ENCODE measurements around the gene CPNE7.

Gene CPNE7

DNA sequence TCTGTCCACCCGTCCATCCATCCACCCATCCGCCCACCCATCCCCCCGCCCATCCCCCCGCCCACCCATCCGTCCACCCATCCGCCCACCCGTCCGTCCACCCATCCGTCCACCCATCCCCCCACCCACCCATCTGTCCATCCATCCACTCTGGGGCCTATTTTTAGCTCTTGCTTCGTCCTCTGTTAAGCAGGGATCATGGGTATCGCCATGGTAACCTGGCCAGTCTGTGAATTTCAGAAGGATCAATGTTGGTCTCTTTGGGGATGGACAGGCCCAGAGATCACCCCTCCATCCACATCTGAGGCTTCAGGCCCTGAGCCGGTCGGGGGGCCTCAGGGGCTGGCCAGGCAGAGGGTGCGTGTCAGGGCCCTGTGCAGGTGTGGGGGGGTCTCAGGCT, 22.6 kb downstream of the CPNE7 start:
- no peak overlapping the region for H3K9ac ChIP-seq (ENCODE audit: low read depth, low read length)
- H3K27me3 ChIP-seq (ENCODE audit: insufficient read depth, low read length, poor library complexity): no peaks in the 10 kb centered on the region
- no peak overlapping the region for H2AFZ ChIP-seq (ENCODE audit: low read depth, low read length)
- DNase-seq (no peak), ATAC-seq (ENCODE audit: insufficient read depth, low read depth) (no peak)
- H3K4me2 ChIP-seq (ENCODE audit: insufficient read depth, low read length): no peak overlapping the region
- no peaks in the 10 kb centered on the region for H3K79me2 ChIP-seq (ENCODE audit: insufficient read depth, low read length)
- 0 out of 2 replicates have a peak, but pooled peaks cover 3% of the 10 kb centered on the region for H4K20me1 ChIP-seq (ENCODE audit: insufficient read depth, low read length)
- TF ChIP-seq CTCF (IDR thresholded peaks at IDR 0.05; ENCODE audit: borderline replicate concordance, extremely low read depth, low read length, poor library complexity, severe bottlenecking) (no peak), EZH2 (IDR thresholded peaks at IDR 0.05; ENCODE audit: borderline replicate concordance, low read depth, low read length, severe bottlenecking) (no peak)
- no peak overlapping the region for H3K4me3 ChIP-seq (ENCODE audit: low read depth in 1 of 2, low read length in 2 of 2)
- no peaks in the 10 kb centered on the region for H3K9me3 ChIP-seq (ENCODE audit: insufficient read depth, low read length, severe bottlenecking)
- peaks cover 9% of the 10 kb centered on the region for H3K36me3 ChIP-seq (ENCODE audit: insufficient read depth, low read length)
- H3K4me1 ChIP-seq (ENCODE audit: insufficient read depth, low read length): peaks cover 29% of the 10 kb centered on the region
- no peak overlapping the region for H3K27ac ChIP-seq (ENCODE audit: low read length)

DNA sequence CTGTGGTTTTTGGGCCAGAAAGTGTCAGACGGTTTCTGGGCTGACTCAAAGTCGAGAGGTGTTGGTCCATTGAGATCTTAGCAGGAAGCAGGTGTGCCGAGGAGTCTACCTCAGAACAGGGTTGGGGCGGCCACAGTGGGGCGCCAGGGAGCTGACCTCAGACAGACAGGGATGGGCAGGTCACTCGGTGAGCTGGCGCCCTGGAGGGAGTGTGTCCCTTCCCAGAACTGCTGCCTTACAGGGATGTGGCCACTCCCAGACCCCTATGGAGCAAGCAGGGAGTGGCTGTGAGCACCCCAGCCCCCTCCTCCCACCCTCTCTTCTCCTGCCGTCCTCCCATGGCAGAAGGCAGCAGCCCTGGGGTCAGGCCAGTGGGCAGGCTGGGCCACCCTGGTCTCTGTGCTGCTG, 23.9 kb downstream of the CPNE7 start:
- Histone ChIP-seq H3K9me3 (ENCODE audit: insufficient read depth, low read length, severe bottlenecking) (no peaks in the 10 kb centered on the region), H3K4me1 (ENCODE audit: insufficient read depth, low read length) (peaks cover 21% of the 10 kb centered on the region), H4K20me1 (ENCODE audit: insufficient read depth, low read length) (0 out of 2 replicates have a peak, but pooled peaks cover 3% of the 10 kb centered on the region), H3K36me3 (ENCODE audit: insufficient read depth, low read length) (peaks cover 9% of the 10 kb centered on the region), H3K4me2 (ENCODE audit: insufficient read depth, low read length) (no peak overlapping the region), H3K27me3 (ENCODE audit: insufficient read depth, low read length, poor library complexity) (no peaks in the 10 kb centered on the region), H3K27ac (ENCODE audit: low read length) (no peak overlapping the region; the same call in 1 of the 2 replicates), H3K4me3 (ENCODE audit: low read depth in 1 of 2, low read length in 2 of 2) (no peak overlapping the region), H2AFZ (ENCODE audit: low read depth, low read length) (no peak overlapping the region), H3K79me2 (ENCODE audit: insufficient read depth, low read length) (no peaks in the 10 kb centered on the region), H3K9ac (ENCODE audit: low read depth, low read length) (no peak overlapping the region)
- no peak for TF ChIP-seq EZH2 (IDR thresholded peaks at IDR 0.05; ENCODE audit: borderline replicate concordance, low read depth, low read length, severe bottlenecking)
- peak; percentile 59 for TF ChIP-seq CTCF (IDR thresholded peaks at IDR 0.05; ENCODE audit: borderline replicate concordance, extremely low read depth, low read length, poor library complexity, severe bottlenecking)
- DNase-seq (peak; percentile 56), ATAC-seq (ENCODE audit: insufficient read depth, low read depth) (peak; percentile 39)

DNA sequence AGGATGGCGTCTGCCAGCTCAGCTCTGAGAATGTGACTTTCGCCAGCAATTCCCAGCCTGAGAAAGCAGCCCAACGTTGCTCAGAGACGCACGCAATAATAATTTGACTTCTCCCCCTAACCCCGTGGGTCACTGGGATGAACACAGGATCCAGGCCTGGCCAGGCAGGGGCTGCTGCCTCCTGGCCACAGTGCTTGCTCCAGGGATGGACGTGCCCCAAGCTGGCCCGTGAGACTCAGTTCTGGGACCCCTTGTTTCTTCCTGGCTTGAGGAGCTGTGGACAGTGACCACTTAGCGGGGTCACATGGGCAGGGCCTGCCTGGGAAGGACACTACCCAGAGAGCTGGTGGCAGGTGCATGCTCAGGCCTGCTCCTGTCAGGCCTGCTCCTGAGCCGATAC, 24.3 kb downstream of the CPNE7 start:
- H3K9ac ChIP-seq (ENCODE audit: low read depth, low read length): no peak overlapping the region
- peaks cover 23% of the 10 kb centered on the region for H3K4me1 ChIP-seq (ENCODE audit: insufficient read depth, low read length)
- ATAC-seq (ENCODE audit: insufficient read depth, low read depth) (no peak), DNase-seq (no peak)
- H3K27ac ChIP-seq (ENCODE audit: low read length): no peak overlapping the region
- H2AFZ ChIP-seq (ENCODE audit: low read depth, low read length): no peak overlapping the region
- H3K4me3 ChIP-seq (ENCODE audit: low read depth in 1 of 2, low read length in 2 of 2): no peak overlapping the region
- H3K27me3 ChIP-seq (ENCODE audit: insufficient read depth, low read length, poor library complexity): no peaks in the 10 kb centered on the region
- H3K9me3 ChIP-seq (ENCODE audit: insufficient read depth, low read length, severe bottlenecking): no peaks in the 10 kb centered on the region
- no peak overlapping the region for H3K4me2 ChIP-seq (ENCODE audit: insufficient read depth, low read length)
- no peaks in the 10 kb centered on the region for H3K79me2 ChIP-seq (ENCODE audit: insufficient read depth, low read length)
- 0 out of 2 replicates have a peak, but pooled peaks cover 3% of the 10 kb centered on the region for H4K20me1 ChIP-seq (ENCODE audit: insufficient read depth, low read length)
- TF ChIP-seq CTCF (IDR thresholded peaks at IDR 0.05; ENCODE audit: borderline replicate concordance, extremely low read depth, low read length, poor library complexity, severe bottlenecking) (no peak), EZH2 (IDR thresholded peaks at IDR 0.05; ENCODE audit: borderline replicate concordance, low read depth, low read length, severe bottlenecking) (no peak)
- H3K36me3 ChIP-seq (ENCODE audit: insufficient read depth, low read length): peaks cover 9% of the 10 kb centered on the region

DNA sequence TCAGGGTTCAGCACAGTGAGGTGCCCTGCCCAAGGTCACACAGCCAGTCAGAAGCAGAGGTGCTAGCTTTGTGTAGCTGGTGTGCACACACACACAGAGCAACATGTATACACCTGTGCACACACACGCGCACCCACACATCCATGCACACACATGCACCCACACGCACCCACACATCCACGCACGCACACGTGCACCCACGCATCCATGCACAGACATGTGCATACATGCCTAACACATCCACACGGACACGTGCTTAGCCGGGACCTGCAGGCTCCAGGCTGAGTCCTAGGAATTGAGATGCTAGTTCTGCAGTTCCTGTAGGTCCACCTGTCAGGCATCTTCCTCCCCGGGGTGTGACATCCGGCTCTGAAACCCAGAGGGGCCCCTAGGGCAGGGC, 24.9 kb downstream of the CPNE7 start:
- no peak overlapping the region for H2AFZ ChIP-seq (ENCODE audit: low read depth, low read length)
- TF ChIP-seq EZH2 (IDR thresholded peaks at IDR 0.05; ENCODE audit: borderline replicate concordance, low read depth, low read length, severe bottlenecking) (no peak), CTCF (IDR thresholded peaks at IDR 0.05; ENCODE audit: borderline replicate concordance, extremely low read depth, low read length, poor library complexity, severe bottlenecking) (no peak)
- no peak overlapping the region for H3K9ac ChIP-seq (ENCODE audit: low read depth, low read length)
- H4K20me1 ChIP-seq (ENCODE audit: insufficient read depth, low read length): 0 out of 2 replicates have a peak, but pooled peaks cover 3% of the 10 kb centered on the region
- H3K4me2 ChIP-seq (ENCODE audit: insufficient read depth, low read length): no peak overlapping the region
- H3K9me3 ChIP-seq (ENCODE audit: insufficient read depth, low read length, severe bottlenecking): no peaks in the 10 kb centered on the region
- H3K4me3 ChIP-seq (ENCODE audit: low read depth in 1 of 2, low read length in 2 of 2): no peak overlapping the region
- ATAC-seq (ENCODE audit: insufficient read depth, low read depth): no peak
- no peak for DNase-seq
- peaks cover 24% of the 10 kb centered on the region for H3K4me1 ChIP-seq (ENCODE audit: insufficient read depth, low read length)
- no peaks in the 10 kb centered on the region for H3K79me2 ChIP-seq (ENCODE audit: insufficient read depth, low read length)
- H3K27ac ChIP-seq (ENCODE audit: low read length): no peak overlapping the region
- peaks cover 5% of the 10 kb centered on the region for H3K36me3 ChIP-seq (ENCODE audit: insufficient read depth, low read length)
- no peaks in the 10 kb centered on the region for H3K27me3 ChIP-seq (ENCODE audit: insufficient read depth, low read length, poor library complexity)
